GM21723 (cell line): Measurements from ENCODE around the gene FSTL3.

ENCODE experiments used
- ATAC-seq: cut with Tn5 transposase; IDR thresholded peaks from one replicate; pipeline ENCODE4 v1.9.1; 2021; ENCODE audit warnings: mild to moderate bottlenecking, moderate library complexity; ENCODE audit not compliant: unreplicated experiment

The FSTL3 gene

GRCh38 chr19:644789-645188 lies 31.4 kb upstream of the FSTL3 start:
- no peak for ATAC-seq

DNA sequence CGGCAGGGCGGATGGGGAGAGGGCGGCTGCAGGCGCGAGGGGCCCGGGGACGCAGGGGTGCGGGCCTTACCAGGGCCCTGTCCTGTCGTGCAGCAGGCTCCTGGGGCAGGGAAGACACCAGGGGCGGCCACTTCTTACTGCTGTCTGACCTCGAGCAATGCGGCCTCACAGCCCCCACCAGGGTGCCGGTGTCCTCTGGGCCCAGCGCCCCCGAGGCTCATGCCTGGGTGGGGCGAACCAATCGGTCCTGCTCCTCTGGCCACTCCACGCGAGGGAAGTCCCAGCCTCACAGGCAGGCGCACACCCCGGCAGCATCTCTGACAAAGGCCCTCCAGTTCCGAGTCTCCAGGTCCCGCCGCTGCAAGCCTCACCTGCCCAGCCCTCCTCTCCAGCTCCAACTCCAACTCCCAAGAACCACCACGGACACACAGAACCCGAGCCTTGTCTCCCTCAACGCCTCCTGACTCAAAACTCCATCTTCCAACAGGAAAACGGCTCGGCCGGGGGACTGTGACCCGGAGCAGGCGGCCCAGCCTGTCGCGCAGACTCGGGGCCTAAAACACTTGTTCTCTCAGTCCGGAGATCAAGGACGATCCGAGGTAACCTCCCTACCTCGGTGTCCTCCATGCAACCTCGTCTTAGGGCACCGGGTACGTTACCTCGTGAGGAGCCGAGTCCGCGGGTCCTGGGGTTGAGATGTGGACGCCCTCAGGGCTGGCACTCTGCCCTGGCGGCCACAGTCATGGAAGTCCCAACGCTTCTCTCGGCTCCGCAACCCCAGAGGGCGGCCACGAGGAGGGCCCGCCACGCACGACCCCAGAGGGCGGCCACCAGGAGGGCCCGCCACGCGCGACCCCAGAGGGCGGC lies 30.0 kb upstream of the FSTL3 start:
- ATAC-seq = no peak

GRCh38 chr19:646779-647565 lies 29.2 kb upstream of the FSTL3 start:
- ATAC-seq = no peak

- ATAC-seq = no peak
These were observed 28.5 kb upstream of the FSTL3 start for GRCh38 chr19:647566-648284.

GRCh38 chr19:648305-648704 lies 27.9 kb upstream of the FSTL3 start:
- ATAC-seq = no peak

- no peak for ATAC-seq
These were observed 27.0 kb upstream of the FSTL3 start for GRCh38 chr19:648904-649801.

DNA sequence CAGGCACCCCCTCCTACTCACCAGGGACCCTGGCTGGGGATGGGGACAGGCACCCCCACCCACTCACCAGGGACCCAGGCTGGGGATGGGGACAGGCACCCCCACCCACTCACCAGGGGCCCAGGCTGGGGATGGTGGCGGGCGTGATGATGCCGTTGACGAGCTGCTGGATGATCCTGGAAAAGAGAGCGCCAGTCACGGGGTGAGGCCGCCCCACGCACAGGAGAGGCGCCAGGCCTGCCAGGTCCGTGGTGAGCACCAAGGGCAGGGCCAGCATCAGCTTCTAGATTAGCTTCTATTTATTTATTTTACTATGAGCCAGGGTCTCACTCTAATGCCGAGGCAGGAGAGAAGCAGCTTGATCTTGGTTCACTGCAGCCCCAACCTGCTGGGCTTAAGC lies 26.1 kb upstream of the FSTL3 start:
- no peak for ATAC-seq

DNA sequence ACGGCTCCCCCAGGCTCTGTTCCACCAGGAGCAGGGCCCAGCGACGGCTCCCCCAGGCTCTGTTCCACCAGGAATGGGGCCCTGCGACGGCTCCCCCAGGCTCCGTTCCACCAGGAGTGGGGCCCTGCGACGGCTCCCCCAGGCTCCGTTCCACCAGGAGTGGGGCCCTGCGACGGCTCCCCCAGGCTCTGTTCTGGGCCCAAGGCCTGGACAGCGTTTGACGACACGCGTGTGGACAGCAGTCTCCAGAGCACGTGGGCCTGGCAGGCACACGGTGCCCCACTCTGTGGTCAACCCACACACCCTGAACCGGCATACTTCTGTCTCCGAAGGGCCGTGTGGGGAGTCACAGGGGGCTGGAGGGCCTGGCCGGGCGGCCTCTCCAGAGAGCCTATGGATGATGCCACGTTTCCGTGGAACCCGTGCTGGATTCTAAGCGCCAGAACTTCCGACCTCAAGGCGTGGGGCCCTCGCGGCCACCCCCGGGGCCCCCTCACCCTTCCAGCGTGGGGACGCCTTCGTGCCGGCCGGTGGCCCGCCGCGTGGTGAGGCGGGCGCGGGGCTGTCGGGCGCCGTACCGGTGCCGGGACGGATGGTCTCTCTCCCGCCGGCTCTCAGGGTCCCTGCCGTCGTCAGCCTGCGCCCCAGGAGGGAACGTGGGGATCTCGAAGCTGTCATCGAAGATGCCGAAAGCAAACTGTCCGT lies 24.9 kb upstream of the FSTL3 start:
- no peak for ATAC-seq

DNA sequence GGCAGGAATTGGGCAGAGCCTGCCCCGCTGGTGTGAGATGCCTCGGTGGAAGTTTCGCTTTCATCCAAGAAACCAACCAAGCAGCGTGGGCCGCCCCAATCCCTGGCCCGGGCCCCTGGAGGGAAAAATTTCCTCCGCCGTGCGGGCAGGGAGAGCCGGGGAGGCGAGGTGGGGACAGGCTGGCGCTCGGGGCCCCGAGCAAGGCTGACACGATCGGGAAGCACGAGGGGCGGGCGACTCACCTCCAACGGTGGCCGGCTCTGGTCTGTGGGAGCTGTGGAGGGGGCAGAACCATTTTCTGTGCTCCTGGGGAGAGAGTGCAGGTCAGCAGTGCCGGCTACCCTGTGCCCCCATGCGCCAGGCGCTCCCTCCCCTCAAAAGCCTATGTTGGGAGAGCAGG lies 24.2 kb upstream of the FSTL3 start:
- ATAC-seq = no peak

- no peak for ATAC-seq
These were observed 23.5 kb upstream of the FSTL3 start for GRCh38 chr19:652467-653389.

DNA sequence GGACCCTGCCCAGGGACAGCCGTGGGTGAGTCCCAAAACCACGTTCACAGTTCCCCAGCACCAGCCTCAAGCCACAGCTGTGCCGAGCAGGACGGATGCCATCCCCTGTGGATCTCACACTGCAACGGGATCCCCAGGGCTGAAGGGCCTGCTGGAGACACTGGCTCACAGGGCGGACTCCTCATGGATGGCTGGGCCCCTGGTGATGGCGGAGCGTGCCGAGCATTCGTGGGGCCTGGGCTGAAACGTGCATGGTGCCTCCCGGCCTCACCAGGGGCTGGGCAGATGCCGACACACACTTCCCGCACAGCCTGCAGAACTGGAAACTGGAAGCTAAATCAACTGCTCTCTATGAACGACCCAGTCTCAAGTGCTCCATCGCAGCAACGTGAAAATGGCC lies 22.8 kb upstream of the FSTL3 start:
- no peak for ATAC-seq

DNA sequence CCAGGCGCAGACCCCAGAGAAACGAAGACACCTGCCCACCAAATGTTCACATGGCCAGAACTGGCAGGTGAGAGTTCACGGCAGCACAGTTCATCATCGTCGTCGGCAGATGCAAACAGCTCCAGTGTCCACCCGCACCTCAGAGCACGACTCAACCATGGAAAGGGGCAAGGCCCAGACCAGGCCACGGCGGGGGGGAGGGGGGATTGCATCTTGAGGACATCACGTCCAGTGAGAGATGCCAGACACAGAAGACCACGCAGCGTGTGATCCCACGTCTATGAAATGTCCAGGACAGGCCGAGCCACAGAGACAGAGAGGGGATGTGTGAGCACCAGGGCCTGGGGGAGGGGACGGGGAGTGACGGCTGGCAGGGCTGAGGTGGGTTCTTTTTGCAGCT lies 20.5 kb upstream of the FSTL3 start:
- ATAC-seq = no peak

GRCh38 chr19:656751-657559 lies 19.2 kb upstream of the FSTL3 start:
- no peak for ATAC-seq

GRCh38 chr19:657611-658010 lies 18.6 kb upstream of the FSTL3 start:
- no peak for ATAC-seq

DNA sequence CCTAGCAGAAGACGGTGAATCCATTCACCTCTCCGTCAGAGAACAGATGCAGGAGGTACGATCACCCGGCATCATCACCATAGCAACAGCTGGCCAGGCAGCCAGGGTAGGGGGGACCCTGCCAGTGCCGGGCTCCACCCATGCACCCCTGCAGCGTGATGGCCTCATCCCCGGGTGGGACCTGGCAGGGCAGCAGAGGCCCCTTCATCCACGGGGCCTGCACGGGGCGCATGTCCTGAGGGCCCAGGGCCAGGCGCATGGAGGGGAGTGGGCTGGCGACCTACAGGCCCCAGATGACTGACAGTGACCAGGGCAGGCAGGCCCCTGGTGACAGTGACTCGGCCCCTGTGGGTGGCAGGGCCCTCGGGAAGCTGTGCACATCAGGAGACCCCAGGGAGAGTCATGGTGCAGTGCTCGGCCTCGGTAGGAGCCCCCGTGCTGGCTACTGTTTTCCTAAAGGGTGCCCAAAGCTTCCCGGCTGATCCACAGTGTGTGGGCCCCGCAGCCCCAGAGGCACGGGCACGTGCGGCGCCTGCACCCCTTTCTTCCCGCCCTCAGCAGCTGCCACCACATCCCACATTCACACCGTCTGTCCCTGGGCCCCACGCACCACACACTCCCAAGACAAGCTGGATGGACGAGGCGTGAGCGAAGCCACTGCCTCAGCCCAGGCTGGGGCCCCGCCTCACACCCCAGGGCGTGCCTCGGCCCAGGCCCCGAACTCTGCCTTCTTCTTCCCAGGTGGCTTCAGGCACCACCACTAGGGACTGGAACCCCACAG lies 17.9 kb upstream of the FSTL3 start:
- ATAC-seq = no peak

DNA sequence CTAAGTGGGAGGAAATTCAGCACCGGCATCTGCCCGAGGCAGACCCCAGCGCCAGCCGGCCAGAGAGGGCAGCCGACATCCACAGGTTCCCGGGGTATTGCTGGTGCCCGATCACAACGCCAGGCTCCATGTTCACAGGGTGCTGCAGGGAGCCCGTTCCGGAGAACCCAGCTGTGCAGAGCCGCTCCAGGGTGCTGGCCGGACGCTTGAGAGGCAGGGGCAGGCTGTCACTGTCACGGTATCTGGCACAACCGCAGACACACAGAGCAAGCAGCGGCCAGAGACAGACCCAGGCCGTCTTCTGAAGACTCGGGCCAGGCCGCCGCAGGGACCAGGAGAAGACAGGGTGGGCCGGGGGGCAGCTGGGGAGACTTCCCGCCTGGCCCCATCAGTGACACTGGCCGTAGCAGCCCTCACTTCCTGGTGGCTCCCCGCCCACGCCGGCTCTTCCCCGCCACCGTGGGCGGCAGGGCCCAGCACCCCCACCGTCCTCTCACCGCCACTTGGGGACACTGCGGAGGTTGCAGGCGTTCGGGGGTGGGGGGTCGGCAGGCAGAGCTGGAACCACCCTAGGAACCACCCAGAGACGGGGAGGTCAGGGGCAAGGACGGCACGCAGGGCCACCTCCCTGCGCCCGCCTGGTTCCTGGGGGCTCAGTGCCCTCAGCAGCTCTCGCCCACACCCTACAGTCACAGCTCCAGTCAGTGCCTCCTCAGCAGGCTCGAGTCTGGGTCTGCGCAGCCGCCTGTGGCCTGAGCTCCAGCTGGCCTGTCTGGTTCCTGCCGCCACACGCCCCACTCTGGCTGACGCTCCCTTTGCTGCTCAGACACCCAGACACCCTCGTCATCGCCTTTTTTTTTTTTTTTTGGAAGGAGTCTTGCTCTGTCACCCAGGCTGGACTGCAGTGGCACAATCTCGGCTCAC lies 17.0 kb upstream of the FSTL3 start:
- no peak for ATAC-seq
